A673 (cell line): ENCODE results near the gene KRTAP4-3.

Experiments used
- CTCF ChIP-seq: fragments of 300-800, 200-600 bp; sonication (generic); conservative IDR thresholded peaks from 2 replicates; pipeline ENCODE4 v1.5.1; 2017; ENCODE audit warnings: low read depth, mild to moderate bottlenecking, antibody characterized with exemption, low read length, moderate library complexity, mixed read lengths
- EZH2 ChIP-seq: fragments of 200-600 bp; sonication (generic); IDR thresholded peaks from 2 replicates; pipeline ENCODE4 v1.6.1; 2017; ENCODE audit warnings: borderline replicate concordance, low read depth, mild to moderate bottlenecking, mixed read lengths, antibody characterized with exemption, low read length; ENCODE audit not compliant: poor library complexity, severe bottlenecking

DNA sequence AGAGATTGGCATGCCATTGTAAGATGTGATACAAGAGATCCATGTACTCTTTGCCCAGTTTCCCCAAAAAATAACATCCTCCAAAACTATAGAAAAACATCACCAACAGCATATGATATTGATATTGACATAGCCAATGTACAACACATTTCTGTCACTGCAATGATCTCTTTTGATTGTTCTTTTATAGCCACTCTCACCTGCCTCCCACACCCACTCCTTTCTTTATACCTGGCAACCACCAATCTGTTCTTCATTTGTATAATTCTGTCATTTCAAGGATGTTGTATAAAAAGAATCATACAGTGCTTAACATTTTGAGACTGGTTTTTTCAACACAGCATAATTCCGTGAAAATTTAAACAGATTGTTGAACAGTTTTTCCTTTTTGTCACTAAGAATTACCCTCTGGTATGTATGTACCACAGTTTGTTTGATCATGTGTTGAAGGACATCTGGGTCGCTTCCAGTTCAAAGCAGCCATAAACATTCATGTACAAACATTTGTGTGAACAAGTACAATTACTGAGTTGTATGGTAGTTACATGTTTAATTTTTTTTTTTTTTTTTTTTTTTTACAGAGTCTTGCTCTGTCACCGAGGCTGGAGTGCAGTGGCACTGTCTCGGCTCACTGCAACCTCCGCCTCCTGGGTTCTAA lies 31.5 kb upstream of the KRTAP4-3 start:
- TF ChIP-seq CTCF (no peak), EZH2 (no peak)
